Neural progenitor cell (in vitro differentiated cells): ENCODE results near the gene HOXA1.
A peak's percentile ranks its signal among the peaks of the same experiment; 100 is the strongest.

Source experiments
- CTCF ChIP-seq: fragments of 200-600 bp; sonication (generic); IDR thresholded peaks from 2 replicates; pipeline ENCODE4 v1.5.1; 2017; ENCODE audit warnings: antibody characterized with exemption, mild to moderate bottlenecking
- EZH2 ChIP-seq: fragments of 200-600 bp; sonication (generic); IDR thresholded peaks from 2 replicates; pipeline ENCODE4 v1.6.1; 2017; ENCODE audit warnings: antibody characterized with exemption, mild to moderate bottlenecking, moderate library complexity
- EZH2phosphoT487 ChIP-seq: fragments of 200-600 bp; sonication (generic); IDR thresholded peaks from 2 replicates; pipeline ENCODE4 v1.6.1; 2017; ENCODE audit warnings: antibody characterized with exemption

- TF ChIP-seq EZH2: peak; percentile 56
- no peak for TF ChIP-seq CTCF
- TF ChIP-seq EZH2phosphoT487: no peak
Measured at GRCh38 chr7:27131390-27131819, 35.6 kb upstream of the HOXA1 start.
